ENCODE results near the gene PXMP2. TPM values are rescaled to one million over a fixed set of nuclear protein-coding genes. Genes with fewer than 3 reads are reported as not detected.
"Not testable (repeated sequence)": the region's sequence is repeated elsewhere in the genome, so short reads cannot be mapped to it uniquely, and the experiment has no call there.

The PXMP2 gene
- total RNA-seq, 1 donor from 2014 or later = 34.8 TPM

GRCh38 chr12:132677492-132677891, 9.9 kb upstream of the PXMP2 start:
- DNase-seq (ENCODE audit: low read depth) = no peak
- Histone ChIP-seq H3K27me3 (ENCODE audit: control insufficient read depth, insufficient read depth, low read length) (no peaks in the 10 kb centered on the region), H3K36me3 (ENCODE audit: control insufficient read depth, insufficient read depth, low read length) (no peaks in the 10 kb centered on the region), H3K4me3 (ENCODE audit: low read depth, low read length) (no peak overlapping the region)
- TF ChIP-seq CTCF (IDR thresholded peaks at IDR 0.05; ENCODE audit: insufficient read depth, low read length, poor library complexity, severe bottlenecking) = no peak

- no peak for TF ChIP-seq CTCF (IDR thresholded peaks at IDR 0.05; ENCODE audit: insufficient read depth, low read length, poor library complexity, severe bottlenecking)
- no peak overlapping the region for H3K4me3 ChIP-seq (ENCODE audit: low read depth, low read length)
- DNase-seq (ENCODE audit: low read depth) = no peak
- H3K27me3 ChIP-seq (ENCODE audit: control insufficient read depth, insufficient read depth, low read length) = no peaks in the 10 kb centered on the region
- no peaks in the 10 kb centered on the region for H3K36me3 ChIP-seq (ENCODE audit: control insufficient read depth, insufficient read depth, low read length)
These were observed 2.0 kb upstream of the PXMP2 start for GRCh38 chr12:132685400-132685799.

GRCh38 chr12:132686825-132687210, 569 bp upstream of the PXMP2 start:
- H3K27me3 ChIP-seq (ENCODE audit: control insufficient read depth, insufficient read depth, low read length) = no peaks in the 10 kb centered on the region
- H3K36me3 ChIP-seq (ENCODE audit: control insufficient read depth, insufficient read depth, low read length) = no peaks in the 10 kb centered on the region
- no peak for DNase-seq (ENCODE audit: low read depth)
- no peak for TF ChIP-seq CTCF (IDR thresholded peaks at IDR 0.05; ENCODE audit: insufficient read depth, low read length, poor library complexity, severe bottlenecking)
- peak overlapping the region; percentile 65 for H3K4me3 ChIP-seq (ENCODE audit: low read depth, low read length)

- peak overlapping the region; percentile 17 for H3K4me3 ChIP-seq (ENCODE audit: low read depth, low read length)
These were observed 1.8 kb downstream of the PXMP2 start for GRCh38 chr12:132689227-132689626.

GRCh38 chr12:132690112-132690511, 2.7 kb downstream of the PXMP2 start:
- no peak for DNase-seq (ENCODE audit: low read depth)
- H3K27me3 ChIP-seq (ENCODE audit: control insufficient read depth, insufficient read depth, low read length) = no peaks in the 10 kb centered on the region
- no peak for TF ChIP-seq CTCF (IDR thresholded peaks at IDR 0.05; ENCODE audit: insufficient read depth, low read length, poor library complexity, severe bottlenecking)
- H3K4me3 ChIP-seq (ENCODE audit: low read depth, low read length) = no peak overlapping the region
- no peaks in the 10 kb centered on the region for H3K36me3 ChIP-seq (ENCODE audit: control insufficient read depth, insufficient read depth, low read length)

More at GRCh38 chr12:132689227-132689626, 1.8 kb downstream of the PXMP2 start:
- Histone ChIP-seq H3K27me3 (ENCODE audit: control insufficient read depth, insufficient read depth, low read length) (no peaks in the 10 kb centered on the region), H3K36me3 (ENCODE audit: control insufficient read depth, insufficient read depth, low read length) (no peaks in the 10 kb centered on the region)
- no peak for DNase-seq (ENCODE audit: low read depth)
- TF ChIP-seq CTCF (IDR thresholded peaks at IDR 0.05; ENCODE audit: insufficient read depth, low read length, poor library complexity, severe bottlenecking) = no peak

GRCh38 chr12:132692030-132692429, 4.6 kb downstream of the PXMP2 start:
- DNase-seq (ENCODE audit: low read depth); H3K36me3 ChIP-seq (ENCODE audit: control insufficient read depth, insufficient read depth, low read length); H3K27me3 ChIP-seq (ENCODE audit: control insufficient read depth, insufficient read depth, low read length); H3K4me3 ChIP-seq (ENCODE audit: low read depth, low read length): not testable (repeated sequence)

- H3K4me3 ChIP-seq (ENCODE audit: low read depth, low read length); H3K27me3 ChIP-seq (ENCODE audit: control insufficient read depth, insufficient read depth, low read length); H3K36me3 ChIP-seq (ENCODE audit: control insufficient read depth, insufficient read depth, low read length); DNase-seq (ENCODE audit: low read depth): not testable (repeated sequence)
These were observed 7.5 kb downstream of the PXMP2 start for GRCh38 chr12:132694888-132695287.
